HepG2 (cell line): ENCODE results near the gene PTPRN. TPM values are rescaled to one million over a fixed set of nuclear protein-coding genes. Genes with fewer than 3 reads are reported as not detected.
A peak's percentile ranks its signal among the peaks of the same experiment; 100 is the strongest.

ENCODE experiments used
- ATF6 ChIP-seq: sonication (generic); formaldehyde crosslinking; conservative IDR thresholded peaks from 2 replicates; pipeline ENCODE4 v1.4.0; 2020; ENCODE audit warnings: missing genetic modification reagents
- CEBPG ChIP-seq: IDR thresholded peaks from 2 replicates; pipeline ENCODE4 v1.6.1; 2016
- CENPBD1 ChIP-seq: sonication (generic); formaldehyde crosslinking; IDR thresholded peaks from 2 replicates; pipeline ENCODE4 v1.8.0; 2022; ENCODE audit warnings: missing genetic modification reagents, low read depth, mild to moderate bottlenecking, borderline replicate concordance
- DNMT3B ChIP-seq: conservative IDR thresholded peaks from 2 replicates; pipeline ENCODE4 v1.6.1; 2016; ENCODE audit warnings: missing biosample characterization, control low read depth
- FOXO1 ChIP-seq: sonication (generic); formaldehyde crosslinking; IDR thresholded peaks from 2 replicates; pipeline ENCODE4 v1.4.0; 2020; ENCODE audit warnings: missing genetic modification reagents
- GLI4 ChIP-seq: sonication (generic); formaldehyde crosslinking; IDR thresholded peaks from 2 replicates; pipeline ENCODE4 v1.5.1; 2020; ENCODE audit warnings: missing genetic modification reagents, mild to moderate bottlenecking, moderate library complexity, borderline replicate concordance
- IKZF4 ChIP-seq: sonication (generic); formaldehyde crosslinking; IDR thresholded peaks from 2 replicates; pipeline ENCODE4 v1.5.1; 2020; ENCODE audit warnings: borderline replicate concordance, mild to moderate bottlenecking, low read depth, missing genetic modification reagents; ENCODE audit errors: not compliant biosample characterization
- KAT8 ChIP-seq: IDR thresholded peaks from 2 replicates; pipeline ENCODE4 v1.6.1; 2016; ENCODE audit warnings: missing genetic modification reagents, missing compliant biosample characterization
- KDM5B ChIP-seq: sonication (generic); formaldehyde crosslinking; IDR thresholded peaks from 2 replicates; pipeline ENCODE4 v1.4.0; 2020; ENCODE audit warnings: missing genetic modification reagents, mild to moderate bottlenecking, borderline replicate concordance
- NPAS2 ChIP-seq: sonication (generic); formaldehyde crosslinking; IDR thresholded peaks from 2 replicates; pipeline ENCODE4 v1.8.0; 2022; ENCODE audit warnings: mild to moderate bottlenecking, missing genetic modification reagents, borderline replicate concordance
- PAWR ChIP-seq: sonication (generic); formaldehyde crosslinking; IDR thresholded peaks from 2 replicates; pipeline ENCODE4 v1.4.0; 2020; ENCODE audit warnings: missing genetic modification reagents, mild to moderate bottlenecking, borderline replicate concordance
- POLR2A ChIP-seq, 2 experiments: IDR thresholded peaks; 2 replicates each; pipeline ENCODE4 v1.6.1; 2011; ENCODE audit warnings: low read depth in 2 of 2, low read length in 2 of 2, mild to moderate bottlenecking in 1 of 2, moderate library complexity in 1 of 2; ENCODE audit not compliant: insufficient read depth in 1 of 2
- RAD21 ChIP-seq: fragments of 450-650 bp; formaldehyde crosslinking; IDR thresholded peaks from 2 replicates; pipeline ENCODE4 v1.5.0; 2020; ENCODE audit warnings: mild to moderate bottlenecking
- REL ChIP-seq: sonication (generic); formaldehyde crosslinking; conservative IDR thresholded peaks from 2 replicates; pipeline ENCODE4 v1.8.0; 2022; ENCODE audit warnings: mild to moderate bottlenecking, missing genetic modification reagents, moderate library complexity
- SKI ChIP-seq: fragments of 450-650 bp; IDR thresholded peaks from one replicate; pipeline ENCODE4 v1.6.1; 2018; ENCODE audit warnings: mild to moderate bottlenecking; ENCODE audit not compliant: partially characterized antibody
- SMAD9 ChIP-seq: sonication (generic); formaldehyde crosslinking; IDR thresholded peaks from 2 replicates; pipeline ENCODE4 v1.5.1; 2020; ENCODE audit warnings: mild to moderate bottlenecking, missing genetic modification reagents
- SMC3 ChIP-seq: IDR thresholded peaks from 2 replicates; pipeline ENCODE4 v1.6.1; 2011; ENCODE audit warnings: low read length, improper control_type of control experiment
- TBX3 ChIP-seq: fragments of 450-650 bp; IDR thresholded peaks from 2 replicates; pipeline ENCODE4 v1.6.1; 2017; ENCODE audit warnings: antibody characterized with exemption, mild to moderate bottlenecking, inconsistent platforms, borderline replicate concordance
- THYN1 ChIP-seq: sonication (generic); formaldehyde crosslinking; IDR thresholded peaks from 2 replicates; pipeline ENCODE4 v1.8.1; 2023; ENCODE audit warnings: low read depth, mild to moderate bottlenecking, moderate library complexity, missing genetic modification reagents, borderline replicate concordance
- XBP1 ChIP-seq: sonication (generic); formaldehyde crosslinking; IDR thresholded peaks from 2 replicates; pipeline ENCODE4 v1.5.0; 2020; ENCODE audit warnings: missing genetic modification reagents
- ZMYM2 ChIP-seq: sonication (generic); formaldehyde crosslinking; IDR thresholded peaks from 2 replicates; pipeline ENCODE4 v1.8.0; 2022; ENCODE audit warnings: mild to moderate bottlenecking, missing genetic modification reagents
- ZNF10 ChIP-seq: sonication (generic); formaldehyde crosslinking; IDR thresholded peaks from 2 replicates; pipeline ENCODE4 v1.4.0; 2020; ENCODE audit warnings: mild to moderate bottlenecking, low read depth, missing genetic modification reagents, borderline replicate concordance
- ZNF280D ChIP-seq: sonication (generic); formaldehyde crosslinking; IDR thresholded peaks from 2 replicates; pipeline ENCODE4 v1.5.1; 2020; ENCODE audit warnings: mild to moderate bottlenecking, missing genetic modification reagents
- ZNF562 ChIP-seq: sonication (generic); formaldehyde crosslinking; IDR thresholded peaks from 2 replicates; pipeline ENCODE4 v1.8.0; 2022; ENCODE audit warnings: missing genetic modification reagents, borderline replicate concordance
- ZNF788 ChIP-seq: sonication (generic); formaldehyde crosslinking; IDR thresholded peaks from 2 replicates; pipeline ENCODE4 v1.5.0; 2020; ENCODE audit warnings: mild to moderate bottlenecking, missing genetic modification reagents, borderline replicate concordance
- ZNF816 ChIP-seq: sonication (generic); formaldehyde crosslinking; IDR thresholded peaks from 2 replicates; pipeline ENCODE4 v1.8.0; 2022; ENCODE audit warnings: missing genetic modification reagents, mild to moderate bottlenecking, borderline replicate concordance
- polyA plus RNA-seq, 8 experiments: library from polyadenylated mRNA; depleted of rRNA in 3 of 8; stranded (reverse) in 7 of 8; unstranded in 1 of 8; fragments of >200 nt; fragmentation: Illumina TruSeq in 4 of 8; extraction: Trizol in 4 of 8; gene quantifications; 2 replicates each; pipeline versions ENCODE4 v1.2.1 to v1.2.3, GENCODE V29; 2011 to 2016; ENCODE audit warnings: low read depth in 4 of 8, missing spikeins in 1 of 8, mixed read lengths in 1 of 8; ENCODE audit not compliant: insufficient read depth in 1 of 8
- total RNA-seq, 5 experiments: library from RNA; depleted of rRNA; stranded (reverse); fragments of >200 nt; fragmentation: Illumina TruSeq; extraction: Trizol; gene quantifications; 2 replicates each; pipeline ENCODE4 v1.2.3, GENCODE V29; 2016; ENCODE audit warnings: low read depth in 1 of 5

The PTPRN gene
- total and polyA plus RNA-seq, 2 of the 13 experiments (the other 11 are each of a cell fraction or from before 2014, with no cell fraction given): 0.26 TPM; not detected in 1

- no peak; the same call in 1 of the 2 replicates for TF ChIP-seq DNMT3B (CRISPR knock-in tag)
- TF ChIP-seq THYN1: no peak
- peak; percentile 96 for TF ChIP-seq IKZF4 (CRISPR knock-in tag)
- TF ChIP-seq REL (CRISPR knock-in tag): 0 out of 2 replicates have a peak, but pooled peaks have one; percentile 81
- no peak; the same call in 1 of the 2 replicates for TF ChIP-seq ZNF788
- TF ChIP-seq ZNF562: no peak
- no peak for TF ChIP-seq SMC3
- TF ChIP-seq ZMYM2: no peak
- TF ChIP-seq PAWR (CRISPR knock-in tag): no peak
- TF ChIP-seq ZNF280D (CRISPR knock-in tag): peak; percentile 48; the same call in 1 of the 2 replicates
- no peak for TF ChIP-seq ZNF10
- TF ChIP-seq ZNF816 (CRISPR knock-in tag): no peak
- TF ChIP-seq XBP1: peak; percentile 68; the same call in 1 of the 2 replicates
- no peak for TF ChIP-seq CENPBD1 (CRISPR knock-in tag)
- no peak for TF ChIP-seq SKI
- peak; percentile 88; the same call in 1 of the 2 replicates for TF ChIP-seq ATF6 (CRISPR knock-in tag)
- no peak for TF ChIP-seq CEBPG
- TF ChIP-seq NPAS2 (CRISPR knock-in tag): no peak
- peak; percentile 74; the same call in 1 of the 2 replicates for TF ChIP-seq GLI4 (CRISPR knock-in tag)
- peak; percentile 56; the same call in 1 of the 2 replicates for TF ChIP-seq FOXO1 (CRISPR knock-in tag)
- no peak for TF ChIP-seq POLR2A (IDR thresholded peaks at IDR 0.05; ENCODE audit: insufficient read depth in 1 of 2, low read depth in 2 of 2, low read length in 2 of 2)
- TF ChIP-seq KAT8 (CRISPR knock-in tag): peak; percentile 69; the same call in 1 of the 2 replicates
- TF ChIP-seq RAD21 (CRISPR knock-in tag): no peak
- TF ChIP-seq SMAD9 (CRISPR knock-in tag): 0 out of 2 replicates have a peak, but pooled peaks have one; percentile 49
- TF ChIP-seq KDM5B: peak; percentile 77; the same call in 1 of the 2 replicates
- no peak for TF ChIP-seq TBX3
Observed at GRCh38 chr2:219331560-219332213, 22.5 kb upstream of the PTPRN start (continued).
